ENCODE data around the gene PTPRB. TPM values are rescaled to one million over a fixed set of nuclear protein-coding genes. Genes with fewer than 3 reads are reported as not detected.

Gene PTPRB
- total RNA-seq, 1 donor from 2014 or later, result 1.9 TPM

- Mint-ChIP-seq H3K27ac (no peak overlapping the region), H3K36me3 (no peaks in the 10 kb centered on the region), H3K27me3 (ENCODE audit: low read depth) (no peaks in the 10 kb centered on the region), H3K4me3 (no peak overlapping the region), H3K4me1 (peaks cover 25% of the 10 kb centered on the region), H3K9me3 (no peaks in the 10 kb centered on the region)
- TF ChIP-seq, protein P1, sequence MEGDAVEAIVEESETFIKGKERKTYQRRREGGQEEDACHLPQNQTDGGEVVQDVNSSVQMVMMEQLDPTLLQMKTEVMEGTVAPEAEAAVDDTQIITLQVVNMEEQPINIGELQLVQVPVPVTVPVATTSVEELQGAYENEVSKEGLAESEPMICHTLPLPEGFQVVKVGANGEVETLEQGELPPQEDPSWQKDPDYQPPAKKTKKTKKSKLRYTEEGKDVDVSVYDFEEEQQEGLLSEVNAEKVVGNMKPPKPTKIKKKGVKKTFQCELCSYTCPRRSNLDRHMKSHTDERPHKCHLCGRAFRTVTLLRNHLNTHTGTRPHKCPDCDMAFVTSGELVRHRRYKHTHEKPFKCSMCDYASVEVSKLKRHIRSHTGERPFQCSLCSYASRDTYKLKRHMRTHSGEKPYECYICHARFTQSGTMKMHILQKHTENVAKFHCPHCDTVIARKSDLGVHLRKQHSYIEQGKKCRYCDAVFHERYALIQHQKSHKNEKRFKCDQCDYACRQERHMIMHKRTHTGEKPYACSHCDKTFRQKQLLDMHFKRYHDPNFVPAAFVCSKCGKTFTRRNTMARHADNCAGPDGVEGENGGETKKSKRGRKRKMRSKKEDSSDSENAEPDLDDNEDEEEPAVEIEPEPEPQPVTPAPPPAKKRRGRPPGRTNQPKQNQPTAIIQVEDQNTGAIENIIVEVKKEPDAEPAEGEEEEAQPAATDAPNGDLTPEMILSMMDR (IDR thresholded peaks at IDR 0.05; ENCODE audit: unreplicated experiment), result no peak
- DNase-seq (ENCODE audit: low spot score in 2 of 2, unreplicated experiment in 2 of 2), result no peak
These were observed 7.6 kb upstream of the PTPRB start for GRCh38 chr12:70644861-70645260.

- H3K27me3 Mint-ChIP-seq (ENCODE audit: low read depth), result no peaks in the 10 kb centered on the region
- no peaks in the 10 kb centered on the region for H3K36me3 Mint-ChIP-seq
- no peaks in the 10 kb centered on the region for H3K9me3 Mint-ChIP-seq
- no peak for DNase-seq (ENCODE audit: low spot score in 2 of 2, unreplicated experiment in 2 of 2)
- H3K4me3 Mint-ChIP-seq, result no peak overlapping the region
- H3K27ac Mint-ChIP-seq, result no peak overlapping the region
- peaks cover 25% of the 10 kb centered on the region for H3K4me1 Mint-ChIP-seq
- TF ChIP-seq, protein P1 (IDR thresholded peaks at IDR 0.05; ENCODE audit: unreplicated experiment), result no peak
These were observed 6.7 kb upstream of the PTPRB start for GRCh38 chr12:70643939-70644338.

GRCh38 chr12:70641691-70642090 is 4.5 kb upstream of the PTPRB start:
- DNase-seq (ENCODE audit: low spot score in 2 of 2, unreplicated experiment in 2 of 2), result no peak
- Mint-ChIP-seq H3K27me3 (ENCODE audit: low read depth) (no peaks in the 10 kb centered on the region), H3K9me3 (no peaks in the 10 kb centered on the region)

DNA sequence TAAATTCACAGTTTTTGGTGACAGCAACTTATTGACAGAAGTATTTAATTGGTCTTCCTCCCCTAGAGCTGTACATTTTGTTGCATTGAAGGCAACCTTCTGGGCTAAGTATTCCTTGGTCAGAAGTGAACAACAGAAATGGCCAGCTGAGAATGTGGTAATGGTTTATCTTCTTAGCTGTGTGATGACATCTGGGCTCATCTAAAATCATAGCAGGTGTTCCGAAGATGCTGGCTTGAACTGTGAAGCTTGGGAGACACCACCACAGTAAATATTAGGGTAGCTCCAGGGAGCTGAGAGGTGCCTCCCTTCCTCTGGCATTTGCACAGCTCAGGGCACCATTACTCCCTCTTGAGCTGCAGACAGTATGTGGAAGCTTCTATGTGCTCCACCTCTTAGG is 3.7 kb upstream of the PTPRB start:
- DNase-seq (ENCODE audit: low spot score in 2 of 2, unreplicated experiment in 2 of 2), result no peak
- TF ChIP-seq, protein P1 (IDR thresholded peaks at IDR 0.05; ENCODE audit: unreplicated experiment), result no peak
- no peaks in the 10 kb centered on the region for H3K9me3 Mint-ChIP-seq
- H3K4me3 Mint-ChIP-seq, result no peak overlapping the region
- H3K27ac Mint-ChIP-seq, result no peak overlapping the region
- H3K36me3 Mint-ChIP-seq, result no peaks in the 10 kb centered on the region
- peaks cover 16% of the 10 kb centered on the region for H3K4me1 Mint-ChIP-seq
- H3K27me3 Mint-ChIP-seq (ENCODE audit: low read depth), result no peaks in the 10 kb centered on the region

More at GRCh38 chr12:70641691-70642090, 4.5 kb upstream of the PTPRB start:
- Mint-ChIP-seq H3K27ac (no peak overlapping the region), H3K36me3 (no peaks in the 10 kb centered on the region), H3K4me3 (no peak overlapping the region), H3K4me1 (peaks cover 24% of the 10 kb centered on the region)
- TF ChIP-seq, protein P1 (IDR thresholded peaks at IDR 0.05; ENCODE audit: unreplicated experiment), result no peak

- TF ChIP-seq, protein P1 (IDR thresholded peaks at IDR 0.05; ENCODE audit: unreplicated experiment), result no peak
- H3K4me1 Mint-ChIP-seq, result peaks cover 5% of the 10 kb centered on the region
- no peak overlapping the region for H3K27ac Mint-ChIP-seq
- H3K27me3 Mint-ChIP-seq (ENCODE audit: low read depth), result peaks cover 3% of the 10 kb centered on the region
- DNase-seq (ENCODE audit: low spot score in 2 of 2, unreplicated experiment in 2 of 2), result no peak
- no peaks in the 10 kb centered on the region for H3K9me3 Mint-ChIP-seq
- H3K4me3 Mint-ChIP-seq, result no peak overlapping the region
- H3K36me3 Mint-ChIP-seq, result no peaks in the 10 kb centered on the region
These were observed 2.3 kb upstream of the PTPRB start for GRCh38 chr12:70639535-70639934.
